Glutamatergic neuron (in vitro differentiated cells): ENCODE data around the gene PLD1. TPM values are rescaled to one million over a fixed set of nuclear protein-coding genes. Genes with fewer than 3 reads are reported as not detected.

Experiments
- DNase-seq: peaks from one replicate; pipeline ENCODE4 v3.0.0; 2022
- H3K27ac Mint-ChIP-seq: one replicate; pipeline ENCODE4 v1.8.0; 2020; ENCODE audit warnings: mild to moderate bottlenecking, mixed read lengths, inconsistent platforms; ENCODE audit not compliant: unreplicated experiment
- H3K27me3 Mint-ChIP-seq: one replicate; pipeline ENCODE4 v1.8.0; 2020; ENCODE audit warnings: mild to moderate bottlenecking, moderate library complexity, mixed read lengths, inconsistent platforms; ENCODE audit not compliant: unreplicated experiment
- H3K36me3 Mint-ChIP-seq: one replicate; pipeline ENCODE4 v1.8.0; 2020; ENCODE audit warnings: mild to moderate bottlenecking, mixed read lengths, inconsistent platforms; ENCODE audit not compliant: unreplicated experiment
- H3K4me1 Mint-ChIP-seq: one replicate; pipeline ENCODE4 v1.8.0; 2020; ENCODE audit warnings: mild to moderate bottlenecking, low read depth, mixed read lengths, inconsistent platforms; ENCODE audit not compliant: unreplicated experiment
- H3K4me3 Mint-ChIP-seq: one replicate; pipeline ENCODE4 v1.8.0; 2020; ENCODE audit warnings: mild to moderate bottlenecking, mixed read lengths, inconsistent platforms; ENCODE audit not compliant: unreplicated experiment
- H3K9me3 Mint-ChIP-seq: one replicate; pipeline ENCODE4 v1.8.0; 2020; ENCODE audit warnings: mild to moderate bottlenecking, moderate library complexity, mixed read lengths, inconsistent platforms; ENCODE audit not compliant: unreplicated experiment
- total RNA-seq: library from RNA; stranded (reverse); fragmentation: NEBNext Ultra II Directional; extraction: Animal tissue kit (Norgen Biotek cat#: 25700); gene quantifications from one replicate; pipeline ENCODE4 v1.2.1, GENCODE V29; 2021; ENCODE audit not compliant: unreplicated experiment
- TF ChIP-seq, protein P1 (sequence below): fragments of 200-600 bp; sonication (generic); IDR thresholded peaks from one replicate; pipeline ENCODE4 v1.5.0; 2021; ENCODE audit not compliant: partially characterized antibody, unreplicated experiment

Gene PLD1
- total RNA-seq, 1 donor from 2014 or later: 0.61 TPM

DNA sequence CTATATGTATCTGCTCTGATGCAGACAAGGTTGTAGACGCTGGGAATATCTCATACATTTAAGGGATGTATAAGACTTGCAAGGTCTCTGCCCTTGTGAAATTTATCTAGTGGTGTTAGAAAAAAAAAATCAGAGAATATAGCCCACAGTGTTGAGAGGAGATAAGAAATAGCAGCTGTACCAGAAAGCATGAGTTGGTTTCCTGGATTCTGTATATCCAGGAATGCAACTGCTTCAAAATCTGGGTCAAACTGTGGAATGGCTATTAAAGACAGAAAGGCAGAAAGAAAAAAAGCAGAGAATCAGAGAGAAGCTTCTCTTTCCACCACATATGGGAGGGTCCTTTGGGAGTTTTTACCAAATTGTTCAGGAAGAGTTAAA, 31.3 kb upstream of the PLD1 start:
- Mint-ChIP-seq H3K27me3 (no peaks in the 10 kb centered on the region), H3K36me3 (no peaks in the 10 kb centered on the region), H3K9me3 (peaks cover 2% of the 10 kb centered on the region), H3K4me3 (no peak overlapping the region), H3K4me1 (peaks cover 11% of the 10 kb centered on the region), H3K27ac (no peak overlapping the region)
- no peak for DNase-seq
- TF ChIP-seq, protein P1, sequence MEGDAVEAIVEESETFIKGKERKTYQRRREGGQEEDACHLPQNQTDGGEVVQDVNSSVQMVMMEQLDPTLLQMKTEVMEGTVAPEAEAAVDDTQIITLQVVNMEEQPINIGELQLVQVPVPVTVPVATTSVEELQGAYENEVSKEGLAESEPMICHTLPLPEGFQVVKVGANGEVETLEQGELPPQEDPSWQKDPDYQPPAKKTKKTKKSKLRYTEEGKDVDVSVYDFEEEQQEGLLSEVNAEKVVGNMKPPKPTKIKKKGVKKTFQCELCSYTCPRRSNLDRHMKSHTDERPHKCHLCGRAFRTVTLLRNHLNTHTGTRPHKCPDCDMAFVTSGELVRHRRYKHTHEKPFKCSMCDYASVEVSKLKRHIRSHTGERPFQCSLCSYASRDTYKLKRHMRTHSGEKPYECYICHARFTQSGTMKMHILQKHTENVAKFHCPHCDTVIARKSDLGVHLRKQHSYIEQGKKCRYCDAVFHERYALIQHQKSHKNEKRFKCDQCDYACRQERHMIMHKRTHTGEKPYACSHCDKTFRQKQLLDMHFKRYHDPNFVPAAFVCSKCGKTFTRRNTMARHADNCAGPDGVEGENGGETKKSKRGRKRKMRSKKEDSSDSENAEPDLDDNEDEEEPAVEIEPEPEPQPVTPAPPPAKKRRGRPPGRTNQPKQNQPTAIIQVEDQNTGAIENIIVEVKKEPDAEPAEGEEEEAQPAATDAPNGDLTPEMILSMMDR: no peak

DNA sequence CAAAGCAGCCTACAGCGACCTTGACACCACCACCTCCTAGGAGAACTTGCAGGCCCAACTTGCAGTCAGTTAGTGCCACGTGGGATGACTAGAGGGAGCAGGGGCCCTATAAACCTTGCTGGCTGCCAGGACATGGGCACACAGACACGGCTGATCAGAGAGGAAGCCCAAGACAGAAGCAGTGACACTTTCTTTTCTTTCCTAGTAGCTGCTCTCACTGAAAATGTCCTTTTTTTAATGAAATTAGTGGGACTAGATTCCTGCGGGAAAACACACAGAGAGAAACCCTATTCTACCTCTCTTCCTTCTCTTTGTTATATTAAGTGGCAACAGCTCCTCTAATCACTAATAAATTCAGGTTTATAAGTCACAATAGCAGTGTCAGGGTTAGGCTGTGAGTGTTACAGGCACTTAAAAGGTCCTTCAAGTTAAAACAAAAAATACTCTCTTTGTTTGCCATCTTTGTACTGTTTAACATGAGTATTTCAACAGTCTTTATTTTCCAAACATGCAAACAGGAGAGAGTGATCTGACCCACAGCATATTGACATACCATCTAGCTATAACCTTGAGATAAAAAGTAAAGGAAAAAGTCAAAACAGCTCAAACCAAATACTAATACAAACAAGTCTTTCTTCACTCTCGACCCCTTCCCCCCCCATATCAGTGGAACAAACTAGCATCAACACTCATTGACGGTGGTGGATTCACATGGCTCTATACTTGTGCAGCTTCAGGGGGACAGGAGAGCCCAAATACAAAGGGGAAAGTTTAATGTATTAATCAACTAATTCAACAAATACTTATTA, 30.7 kb upstream of the PLD1 start:
- peaks cover 11% of the 10 kb centered on the region for H3K4me1 Mint-ChIP-seq
- no peak overlapping the region for H3K27ac Mint-ChIP-seq
- TF ChIP-seq, protein P1: no peak
- no peak for DNase-seq
- H3K4me3 Mint-ChIP-seq: no peak overlapping the region
- H3K9me3 Mint-ChIP-seq: peaks cover 2% of the 10 kb centered on the region
- no peaks in the 10 kb centered on the region for H3K27me3 Mint-ChIP-seq
- no peaks in the 10 kb centered on the region for H3K36me3 Mint-ChIP-seq

DNA sequence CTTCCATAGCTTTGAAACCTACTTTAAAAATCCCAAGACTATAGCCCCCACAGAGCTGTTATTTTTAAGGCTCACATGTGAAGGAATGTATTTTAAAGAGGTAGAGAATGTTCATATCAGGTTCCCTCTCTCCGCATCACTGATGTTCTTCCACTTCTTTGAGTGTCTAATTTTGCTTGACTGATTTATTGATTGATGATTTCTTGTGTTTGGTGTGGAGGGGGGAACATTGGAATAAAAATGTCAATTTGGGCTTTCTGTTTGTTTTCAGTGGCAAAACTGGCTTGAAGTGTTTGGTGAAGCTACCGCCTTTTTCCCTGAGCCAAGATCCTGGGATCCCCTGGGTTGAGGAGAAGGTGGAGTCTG, 30.1 kb upstream of the PLD1 start:
- H3K27ac Mint-ChIP-seq: no peak overlapping the region
- DNase-seq: no peak
- no peak overlapping the region for H3K4me3 Mint-ChIP-seq
- H3K4me1 Mint-ChIP-seq: peaks cover 11% of the 10 kb centered on the region
- H3K9me3 Mint-ChIP-seq: peaks cover 2% of the 10 kb centered on the region
- H3K27me3 Mint-ChIP-seq: peaks cover 2% of the 10 kb centered on the region
- no peaks in the 10 kb centered on the region for H3K36me3 Mint-ChIP-seq
- TF ChIP-seq, protein P1: no peak

DNA sequence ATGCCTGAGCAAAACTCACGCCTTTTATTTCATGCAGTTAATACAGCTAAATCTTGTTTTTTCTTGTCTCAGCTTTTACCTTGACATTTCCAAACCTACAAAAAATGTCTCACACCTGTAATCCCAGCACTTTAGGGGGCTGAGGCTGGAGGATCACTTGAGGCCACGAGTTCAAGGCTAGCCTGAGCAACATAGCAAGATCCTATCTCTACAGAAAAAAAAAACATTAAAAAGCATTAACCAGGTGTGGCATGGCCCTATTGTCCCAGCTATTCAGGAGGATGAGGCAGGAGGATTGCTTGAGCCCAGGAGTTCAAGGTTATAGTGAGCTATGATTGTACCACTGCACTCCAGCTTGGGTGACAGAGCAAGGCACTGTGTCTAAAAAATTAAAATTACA, 29.0 kb upstream of the PLD1 start:
- Mint-ChIP-seq H3K4me1 (peaks cover 17% of the 10 kb centered on the region), H3K4me3 (no peak overlapping the region), H3K36me3 (no peaks in the 10 kb centered on the region), H3K27ac (no peak overlapping the region), H3K27me3 (peaks cover 2% of the 10 kb centered on the region), H3K9me3 (peaks cover 2% of the 10 kb centered on the region)
- TF ChIP-seq, protein P1: no peak
- DNase-seq: no peak

DNA sequence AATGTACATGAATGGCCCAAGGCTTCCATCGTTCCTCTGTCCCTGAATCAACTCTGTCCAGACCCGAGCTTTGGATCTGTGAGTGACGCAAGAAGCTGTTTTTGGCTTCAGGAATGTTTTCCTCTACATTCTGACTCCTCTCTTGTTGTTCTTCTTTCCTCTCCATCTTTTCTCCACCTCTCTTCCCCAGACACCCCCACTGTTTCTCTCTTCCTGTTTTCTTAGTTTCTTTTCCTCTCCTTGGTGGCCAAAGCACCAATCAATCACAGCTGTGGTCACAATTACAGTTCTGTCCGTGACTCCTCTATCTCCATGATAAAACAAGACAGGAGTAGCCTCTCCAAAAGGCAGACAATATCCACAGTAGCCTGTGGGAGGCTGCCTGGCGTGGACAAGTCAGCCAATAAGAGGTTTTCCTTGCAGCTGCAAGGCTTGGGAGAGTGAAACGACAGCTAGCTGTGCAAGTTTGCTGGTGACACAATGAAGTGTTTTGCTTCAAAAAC, 28.0 kb upstream of the PLD1 start:
- no peak overlapping the region for H3K27ac Mint-ChIP-seq
- TF ChIP-seq, protein P1: no peak
- peaks cover 2% of the 10 kb centered on the region for H3K9me3 Mint-ChIP-seq
- peaks cover 2% of the 10 kb centered on the region for H3K27me3 Mint-ChIP-seq
- no peaks in the 10 kb centered on the region for H3K36me3 Mint-ChIP-seq
- peaks cover 20% of the 10 kb centered on the region for H3K4me1 Mint-ChIP-seq
- H3K4me3 Mint-ChIP-seq: no peak overlapping the region
- DNase-seq: no peak
